ENCODE data around the gene ST3GAL2. TPM values are rescaled to one million over a fixed set of nuclear protein-coding genes. Genes with fewer than 3 reads are reported as not detected.
A peak's percentile ranks its signal among the peaks of the same experiment; 100 is the strongest.

ST3GAL2 gene
- total and polyA plus RNA-seq, 2 donors (not counting 3 experiments of a cell fraction or from before 2014, with no cell fraction given), result 23.0 to 50.4 TPM

DNA sequence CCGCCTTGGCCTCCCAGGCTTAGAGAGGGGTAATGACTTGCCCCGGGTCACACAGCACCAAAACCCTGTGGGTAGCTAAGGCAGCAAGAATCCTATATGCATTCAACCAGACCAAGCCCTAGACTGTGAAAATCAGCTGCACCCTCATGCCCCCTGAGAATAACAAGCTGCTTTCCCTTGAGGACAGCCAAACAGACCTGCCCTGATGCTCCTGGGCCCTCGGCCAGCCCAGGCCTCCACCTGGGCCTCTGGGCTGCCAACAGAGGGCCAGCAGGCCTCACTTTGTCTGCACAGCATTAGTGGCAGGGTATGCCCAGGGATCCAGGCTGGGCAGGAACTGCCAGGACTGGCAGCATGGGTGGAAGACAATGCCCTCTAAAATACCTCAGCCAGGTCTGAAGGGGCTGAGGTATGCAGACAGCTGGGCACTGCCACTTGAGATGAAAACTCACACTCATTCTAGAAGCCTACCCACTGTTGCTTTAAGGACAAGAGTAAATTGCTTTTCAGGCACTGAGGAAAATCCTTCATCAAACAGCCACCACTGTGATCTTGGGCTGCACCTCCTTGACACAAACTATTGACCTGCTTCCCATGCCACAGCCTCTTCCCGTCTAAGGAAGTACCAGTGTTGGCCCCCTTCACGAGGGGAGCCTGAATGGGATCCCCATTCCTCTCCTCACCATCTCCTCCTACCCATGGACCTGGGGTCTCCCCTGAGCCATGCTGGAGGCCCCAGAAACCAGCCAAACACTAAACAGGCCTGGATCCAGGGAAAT lies 8.8 kb downstream of the ST3GAL2 start:
- TF ChIP-seq POLR2A (IDR thresholded peaks at IDR 0.05; ENCODE audit: low read depth, low read length) (no peak), GATA2 (IDR thresholded peaks at IDR 0.05; ENCODE audit: insufficient read depth, insufficient read length, low read depth, low read length) (no peak), FOS (IDR thresholded peaks at IDR 0.05; ENCODE audit: borderline replicate concordance, insufficient read depth, low read length) (no peak), POLR2AphosphoS5 (IDR thresholded peaks at IDR 0.05; ENCODE audit: insufficient read depth, low read depth, low read length) (no peak), MYC (IDR thresholded peaks at IDR 0.05; ENCODE audit: low read depth, low read length) (no peak), JUN (IDR thresholded peaks at IDR 0.05; ENCODE audit: borderline replicate concordance, insufficient read depth, insufficient read length, low read depth) (no peak)
- TF ChIP-seq, protein P1, sequence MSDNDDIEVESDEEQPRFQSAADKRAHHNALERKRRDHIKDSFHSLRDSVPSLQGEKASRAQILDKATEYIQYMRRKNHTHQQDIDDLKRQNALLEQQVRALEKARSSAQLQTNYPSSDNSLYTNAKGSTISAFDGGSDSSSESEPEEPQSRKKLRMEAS (IDR thresholded peaks at IDR 0.05; ENCODE audit: insufficient read depth, insufficient read length), result no peak
- TF ChIP-seq, protein P2, sequence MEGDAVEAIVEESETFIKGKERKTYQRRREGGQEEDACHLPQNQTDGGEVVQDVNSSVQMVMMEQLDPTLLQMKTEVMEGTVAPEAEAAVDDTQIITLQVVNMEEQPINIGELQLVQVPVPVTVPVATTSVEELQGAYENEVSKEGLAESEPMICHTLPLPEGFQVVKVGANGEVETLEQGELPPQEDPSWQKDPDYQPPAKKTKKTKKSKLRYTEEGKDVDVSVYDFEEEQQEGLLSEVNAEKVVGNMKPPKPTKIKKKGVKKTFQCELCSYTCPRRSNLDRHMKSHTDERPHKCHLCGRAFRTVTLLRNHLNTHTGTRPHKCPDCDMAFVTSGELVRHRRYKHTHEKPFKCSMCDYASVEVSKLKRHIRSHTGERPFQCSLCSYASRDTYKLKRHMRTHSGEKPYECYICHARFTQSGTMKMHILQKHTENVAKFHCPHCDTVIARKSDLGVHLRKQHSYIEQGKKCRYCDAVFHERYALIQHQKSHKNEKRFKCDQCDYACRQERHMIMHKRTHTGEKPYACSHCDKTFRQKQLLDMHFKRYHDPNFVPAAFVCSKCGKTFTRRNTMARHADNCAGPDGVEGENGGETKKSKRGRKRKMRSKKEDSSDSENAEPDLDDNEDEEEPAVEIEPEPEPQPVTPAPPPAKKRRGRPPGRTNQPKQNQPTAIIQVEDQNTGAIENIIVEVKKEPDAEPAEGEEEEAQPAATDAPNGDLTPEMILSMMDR (IDR thresholded peaks at IDR 0.05; ENCODE audit: extremely low read depth in 1 of 2, insufficient read depth in 1 of 2, low read depth in 1 of 2, low read length in 2 of 2), result no peak
- Histone ChIP-seq H3K9me1 (replicated peaks; ENCODE audit: control insufficient read depth, extremely low read depth, insufficient read depth, low read length) (no peaks in the 10 kb centered on the region), H3K79me2 (ENCODE audit: control insufficient read depth, insufficient read depth, low read length) (peaks cover 65% of the 10 kb centered on the region), H2AFZ (ENCODE audit: low read depth, low read length) (no peak overlapping the region), H3K9ac (replicated peaks; ENCODE audit: extremely low read depth, insufficient read depth, low read length) (no peak overlapping the region), H3K4me2 (ENCODE audit: insufficient read depth, low read length) (peak overlapping the region; percentile 49), H3K4me3 (replicated peaks in 1 of 3; ENCODE audit: insufficient read depth in 1 of 3, low read depth in 1 of 3, low read length in 3 of 3) (no peak overlapping the region), H3K9me3 (replicated peaks; ENCODE audit: control insufficient read depth, insufficient read depth, low read length) (no peaks in the 10 kb centered on the region), H3K27me3 (ENCODE audit: control insufficient read depth in 2 of 2, insufficient read depth in 2 of 2, low read length in 2 of 2) (no peaks in the 10 kb centered on the region), H3K4me1 (ENCODE audit: control insufficient read depth, extremely low read depth, insufficient read depth, low read length) (peaks cover 65% of the 10 kb centered on the region), H3K27ac (ENCODE audit: insufficient read depth, low read depth, low read length) (peak overlapping the region; percentile 61), H3K36me3 (ENCODE audit: control insufficient read depth in 2 of 2, extremely low read depth in 1 of 2, insufficient read depth in 2 of 2, low read length in 2 of 2) (peaks cover 0 to 5% of the 10 kb centered on the region in 2 experiments), H4K20me1 (replicated peaks; ENCODE audit: control insufficient read depth, extremely low read depth, insufficient read depth, low read length) (no peaks in the 10 kb centered on the region)
- intact Hi-C loops (cut with micrococcal nuclease), result loop anchor here (2.0 kb wide), 1 partner anchor 25 kb away; no protein-coding TSS in a partner anchor
- BruUV-seq (replicated peaks), result no TSS peak
- DNase-seq (ENCODE audit: low read depth, low spot score) (no peak), FAIRE-seq (no peak)
- POLR2A ChIA-PET, result no interaction called here
- CTCF ChIA-PET, result interaction anchor here (0.6 kb wide), 1 partner anchor 34 kb away, joined by 3 read pairs; no protein-coding TSS in a partner anchor
- dilution Hi-C loops (cut with MboI; ENCODE audit: extremely low pct_ligation_motif_present, low sequenced_read_pairs), result no loop called here

All from endothelial cell of umbilical vein (primary cell).